ENCODE measurements around the gene TRPC6.
"Not testable (repeated sequence)": the region's sequence is repeated elsewhere in the genome, so short reads cannot be mapped to it uniquely, and the experiment has no call there.

Gene TRPC6

DNA sequence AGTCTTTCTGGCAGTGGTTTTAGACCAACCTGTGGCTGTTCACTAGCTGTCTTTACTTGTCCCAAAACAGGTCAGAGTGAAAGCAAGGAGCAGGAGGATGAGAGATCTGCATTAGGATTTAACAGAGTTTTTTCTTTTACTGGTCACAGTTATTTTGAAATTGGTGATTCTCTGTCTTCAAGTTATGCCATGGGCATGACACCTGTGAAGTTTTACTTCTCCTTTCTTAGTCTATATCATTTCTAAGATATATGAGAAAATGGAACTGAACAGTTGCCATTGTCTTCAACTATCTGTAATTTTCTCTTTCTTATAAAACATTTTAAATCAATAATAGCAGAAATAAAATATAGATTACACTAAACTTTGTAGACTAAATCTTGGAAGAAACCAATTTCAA, 60.6 kb downstream of the TRPC6 start:
- no peak for DNase-seq

DNA sequence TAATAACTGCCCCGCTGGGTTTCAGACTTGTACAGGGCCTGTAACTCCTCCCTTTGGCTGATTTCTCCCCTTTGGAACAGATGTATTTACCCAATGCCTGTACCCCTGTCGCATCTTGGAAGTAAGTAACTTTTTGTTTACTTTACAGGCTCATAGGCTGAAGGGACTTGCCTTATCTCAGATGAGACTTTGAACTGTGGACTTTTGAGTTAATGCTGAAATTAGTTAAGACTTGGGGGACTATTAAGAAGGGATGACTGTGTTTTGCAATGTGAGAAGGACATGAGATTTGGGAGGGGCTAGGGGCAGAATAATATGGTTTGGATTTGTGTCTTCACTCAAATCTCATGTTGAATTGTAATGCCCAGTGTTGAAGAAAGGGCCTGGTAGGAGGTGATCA, 62.0 kb downstream of the TRPC6 start:
- DNase-seq = no peak

DNA sequence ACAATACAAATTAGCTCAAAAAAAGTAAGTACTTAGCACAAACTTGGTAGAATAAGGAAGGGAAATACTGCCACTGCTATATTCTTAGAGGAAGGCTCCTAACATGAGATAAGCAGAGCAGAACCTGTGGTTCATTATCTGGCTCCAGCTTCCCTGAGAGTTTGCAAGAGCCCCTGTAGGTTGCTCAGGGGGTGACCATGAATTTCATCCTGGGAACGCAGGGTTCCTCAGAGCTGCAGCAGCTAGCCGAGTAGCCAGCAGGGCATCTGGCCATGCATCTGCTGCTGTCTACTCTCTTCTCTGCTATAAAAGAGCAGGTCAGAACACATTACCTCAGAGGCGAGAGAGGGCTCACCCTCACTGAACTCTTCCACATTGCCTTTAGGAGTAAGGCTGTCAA, 67.3 kb downstream of the TRPC6 start:
- DNase-seq = no peak

DNA sequence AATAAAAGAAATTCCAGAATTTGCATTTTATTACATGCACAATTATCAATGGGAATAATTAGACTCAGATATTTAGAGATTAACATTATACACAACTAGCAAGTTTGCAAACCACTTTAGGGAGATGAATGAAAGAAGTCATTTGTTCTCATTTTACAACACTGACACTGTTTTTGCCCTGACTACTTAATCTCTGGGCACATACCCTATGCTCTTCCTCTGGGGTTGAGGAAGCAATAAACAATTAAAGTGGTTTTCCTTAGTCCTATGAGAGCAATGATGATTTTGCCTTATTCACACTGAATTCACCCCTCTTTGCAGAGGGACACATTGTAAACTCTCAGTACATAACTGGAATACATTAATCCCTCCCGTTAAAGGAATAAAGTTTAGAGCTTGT, 72.7 kb downstream of the TRPC6 start:
- DNase-seq = no peak

DNA sequence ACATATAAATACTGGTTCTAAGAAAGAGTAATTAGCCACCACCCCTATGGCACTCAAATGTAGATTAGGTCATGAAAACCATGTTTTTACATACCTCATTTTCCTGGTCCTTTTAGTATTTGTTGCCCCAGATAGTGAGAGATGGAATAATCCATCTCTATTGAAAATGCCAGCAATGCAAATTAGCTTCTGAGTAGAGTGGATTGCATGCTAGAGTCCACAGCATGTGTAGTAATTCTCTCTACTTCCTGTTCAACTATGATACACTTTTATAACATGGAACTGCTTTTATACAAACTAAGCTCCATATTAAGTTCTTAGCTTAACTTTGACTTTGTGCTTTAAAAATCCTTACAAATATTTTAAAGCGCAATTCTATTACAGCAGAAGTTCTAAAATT, 73.2 kb downstream of the TRPC6 start:
- DNase-seq = no peak

DNA sequence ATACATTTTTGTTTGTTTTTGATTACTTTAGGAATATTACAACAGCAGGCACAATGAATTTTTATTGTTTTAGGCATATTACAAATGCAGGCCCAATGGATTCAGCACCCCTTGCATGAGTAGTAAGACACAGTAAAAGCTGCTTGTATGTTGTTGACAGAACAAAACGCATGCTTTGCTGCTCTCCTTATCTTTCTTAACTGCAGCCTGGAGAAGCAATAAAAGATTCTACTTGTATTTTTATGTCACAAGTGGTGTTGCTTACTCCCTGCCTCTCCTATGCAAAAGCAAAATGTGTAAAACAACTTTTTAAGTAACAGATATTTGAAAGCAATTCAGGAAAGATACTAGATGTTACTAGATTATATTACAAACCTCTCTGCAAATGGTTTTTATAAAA, 73.9 kb downstream of the TRPC6 start:
- no peak for DNase-seq

DNA sequence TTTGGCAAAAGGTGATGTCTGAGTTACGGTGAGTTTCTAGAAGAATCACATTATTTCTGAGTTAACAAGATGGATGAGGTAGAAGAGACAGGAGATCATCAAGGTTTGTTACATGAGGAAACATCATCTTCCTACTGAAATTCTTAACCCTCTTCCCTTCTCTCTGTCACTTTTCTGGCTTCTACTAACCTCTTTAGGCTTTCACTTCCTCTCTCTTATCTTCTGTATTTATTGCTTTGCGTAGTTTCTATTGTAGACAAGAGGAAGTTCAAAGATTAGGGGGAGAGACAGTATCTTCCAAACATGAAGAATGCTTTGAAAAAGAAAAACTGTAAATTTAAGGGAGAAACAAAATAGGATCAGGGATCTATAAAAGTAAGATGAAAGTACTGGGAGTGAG, 75.4 kb downstream of the TRPC6 start:
- no peak for DNase-seq

DNA sequence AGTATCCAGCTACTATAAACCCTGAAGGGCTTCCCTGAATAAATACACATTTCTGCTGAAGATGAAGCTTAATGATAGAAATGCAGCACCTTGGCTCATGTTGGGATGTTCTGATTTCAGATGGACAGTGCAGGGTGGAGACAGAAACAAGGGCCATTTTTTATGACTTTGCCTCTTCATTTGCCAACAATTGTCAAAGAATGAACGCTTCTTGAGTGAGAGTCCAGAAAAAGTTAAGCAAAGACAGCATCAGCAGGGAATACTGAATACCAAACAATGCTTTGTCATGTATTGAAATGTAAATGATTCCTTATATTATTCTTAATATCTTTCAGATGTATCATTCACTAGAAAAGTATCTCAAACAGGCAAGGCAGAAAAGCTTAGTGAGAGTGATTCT, 84.9 kb downstream of the TRPC6 start:
- DNase-seq = no peak

DNA sequence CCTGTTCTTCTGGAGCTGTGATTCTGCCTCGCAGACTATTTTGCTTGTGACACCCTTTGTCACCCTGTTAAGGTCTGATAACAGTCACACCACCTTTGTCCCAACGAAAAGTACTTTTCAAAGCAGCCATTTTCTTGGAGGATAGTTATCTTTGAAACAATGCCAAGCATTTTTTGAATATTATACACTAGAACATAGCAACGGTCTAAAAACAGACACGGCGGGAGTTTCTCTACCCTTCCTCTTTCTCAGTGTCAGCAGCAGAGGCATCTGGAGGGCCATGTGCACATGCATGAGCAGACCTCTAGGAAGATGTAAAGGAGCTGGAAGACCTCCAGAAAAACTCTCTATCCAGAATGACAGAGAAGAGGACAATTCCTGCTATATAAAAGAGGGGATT, 86.5 kb downstream of the TRPC6 start:
- no peak for DNase-seq

DNA sequence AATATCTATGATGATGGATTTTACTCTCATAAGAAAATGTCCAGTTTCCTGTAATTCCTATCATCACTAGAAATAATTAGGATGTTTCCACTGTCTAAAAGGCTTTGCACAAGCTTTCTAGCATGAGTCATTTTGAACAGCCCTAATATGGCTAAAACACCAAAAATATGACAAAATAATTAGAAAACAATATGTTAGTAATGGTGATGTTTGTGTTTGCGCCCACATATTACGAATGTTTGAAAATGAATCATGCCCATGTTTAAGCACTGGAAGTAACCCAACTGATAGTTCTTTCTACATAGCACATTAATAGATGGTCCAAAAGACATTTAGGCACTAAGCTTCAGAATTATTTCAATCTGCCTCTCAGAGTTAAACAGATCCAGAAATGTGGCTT, 96.0 kb downstream of the TRPC6 start:
- no peak for DNase-seq

DNA sequence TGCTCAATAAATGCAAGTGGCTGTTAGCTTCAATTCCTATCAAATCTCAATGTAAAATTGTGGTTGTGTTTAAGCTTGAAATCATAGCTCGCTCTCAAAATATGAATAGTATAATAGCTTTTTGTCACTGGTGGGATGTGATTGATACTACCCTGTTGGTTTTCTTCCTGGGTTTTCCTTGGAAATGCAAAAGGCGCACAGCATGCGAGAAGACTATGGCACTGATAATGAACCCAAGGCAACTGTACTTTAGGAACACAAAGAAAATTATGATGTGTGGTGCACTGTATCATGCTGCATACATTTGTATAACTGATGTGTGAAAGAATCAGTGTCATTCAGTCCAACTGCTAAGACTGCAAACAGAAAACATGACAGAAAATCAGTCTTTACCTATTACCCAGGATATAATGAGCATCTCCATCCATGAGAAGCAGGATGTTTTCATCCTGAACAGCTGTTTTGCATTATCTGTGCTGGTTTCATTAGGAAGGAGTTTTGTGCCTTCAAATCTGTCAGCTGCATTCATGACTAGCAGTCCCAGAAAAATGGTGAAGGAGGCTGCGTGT, 101.2 kb downstream of the TRPC6 start:
- no peak for DNase-seq

DNA sequence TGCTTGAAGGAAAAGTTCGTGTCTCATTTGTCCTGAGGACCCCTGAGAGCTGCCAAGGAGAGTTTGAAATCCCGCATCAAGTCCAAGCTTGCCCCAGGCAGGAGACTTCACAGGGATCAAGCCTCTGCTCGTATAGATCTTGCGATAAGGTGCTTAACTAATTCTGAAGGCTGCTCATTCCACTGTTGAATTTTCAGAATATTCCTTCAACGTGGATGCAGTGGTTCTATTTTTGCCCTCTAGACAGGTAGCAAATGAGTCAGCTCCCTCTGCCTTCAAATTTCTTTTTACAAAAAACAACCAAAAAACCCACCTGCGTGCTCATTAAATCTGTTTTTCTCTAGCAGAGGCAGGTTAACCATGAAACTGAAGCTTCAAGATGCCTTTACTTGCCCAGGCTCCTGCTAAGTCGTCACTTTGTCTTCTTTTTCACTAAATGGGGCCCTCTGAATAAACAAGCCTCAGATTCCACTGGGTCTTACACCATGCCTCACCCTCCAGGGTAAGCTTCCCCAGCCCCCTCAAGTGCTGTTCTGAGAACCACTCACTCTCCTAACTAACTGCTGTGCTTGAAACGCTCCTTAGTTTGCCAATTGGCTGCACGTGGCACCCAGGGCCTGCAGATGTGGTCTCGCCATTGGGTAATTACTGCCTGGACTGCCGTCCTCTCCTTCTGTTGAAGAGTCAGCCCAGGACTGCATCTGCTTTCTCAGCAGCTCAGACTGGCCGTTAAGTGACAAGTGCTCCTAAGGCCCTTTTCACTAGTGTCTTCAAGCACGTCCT, 105.0 kb downstream of the TRPC6 start:
- no peak for DNase-seq

DNA sequence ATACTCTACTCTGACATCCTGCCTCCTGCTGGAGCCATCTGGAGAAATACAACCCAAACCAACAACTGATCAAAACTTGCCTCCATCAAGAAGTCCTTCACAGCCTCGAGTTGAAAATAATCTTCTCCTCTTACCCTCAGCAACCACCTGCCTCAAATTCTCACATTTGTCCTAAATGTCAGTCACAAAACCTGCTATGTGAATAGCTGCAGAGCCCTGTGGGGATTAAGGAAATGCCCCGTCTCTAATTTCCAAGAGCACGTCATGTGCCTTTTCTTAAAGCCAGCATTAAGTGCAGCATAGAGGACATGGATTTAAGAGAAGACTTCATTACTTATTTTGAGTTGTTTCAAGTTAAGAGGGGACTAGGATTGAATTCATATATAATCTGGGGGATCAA, 105.9 kb downstream of the TRPC6 start:
- DNase-seq = no peak

DNA sequence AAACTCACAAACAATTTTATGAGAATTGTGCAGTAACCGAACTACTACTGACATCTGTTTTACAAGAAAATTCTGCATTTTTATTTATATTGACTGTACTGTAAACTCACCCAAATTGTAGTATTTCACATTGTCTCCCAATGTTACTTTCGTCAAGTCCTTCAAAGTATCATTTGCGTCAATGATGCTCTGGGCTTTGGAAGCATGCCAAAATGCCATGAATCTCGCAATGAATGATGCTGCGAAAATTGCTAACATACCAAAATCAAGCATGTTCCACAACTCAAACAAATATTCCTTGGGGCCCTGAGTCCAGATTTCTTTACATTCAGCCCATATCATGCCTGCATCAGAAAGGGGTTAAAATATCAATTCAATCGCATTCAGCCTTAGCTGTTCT, 107.6 kb downstream of the TRPC6 start:
- DNase-seq = no peak

DNA sequence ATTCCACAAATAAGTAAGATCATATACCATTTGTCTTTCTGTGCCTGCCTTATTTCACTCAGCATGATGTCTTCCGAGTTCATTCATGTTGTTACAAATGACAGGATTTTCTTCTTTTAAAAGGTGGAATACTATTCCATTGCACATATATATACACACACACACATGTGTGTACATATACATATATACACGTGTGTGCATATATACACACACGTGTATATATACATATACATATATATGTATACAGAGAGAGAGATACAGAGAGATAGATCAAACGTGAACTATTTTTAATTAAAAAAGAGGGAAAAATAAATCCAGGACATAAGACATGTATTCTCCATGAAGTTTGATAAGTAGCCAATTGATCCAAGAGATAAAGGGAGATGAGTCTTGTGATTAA, 108.1 kb downstream of the TRPC6 start:
- no peak for DNase-seq

DNA sequence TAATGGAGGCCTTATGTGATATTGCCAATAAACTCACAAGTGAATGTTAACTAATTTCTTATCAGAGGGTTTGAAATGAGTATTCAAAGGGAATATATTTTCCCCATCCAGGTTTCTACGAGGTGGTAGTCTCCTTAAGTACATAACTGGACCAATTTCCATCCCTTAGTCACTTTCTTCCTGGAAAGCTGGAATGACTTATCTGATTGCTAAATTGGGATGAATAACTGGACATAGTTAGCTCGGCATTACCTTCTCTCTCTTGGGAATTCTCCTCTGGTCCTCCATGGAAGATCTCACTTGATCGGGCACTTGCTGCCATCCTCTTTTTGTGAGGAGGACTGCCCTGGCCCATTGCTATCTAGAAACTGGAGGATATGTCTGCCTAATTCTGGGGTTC, 109.1 kb downstream of the TRPC6 start:
- DNase-seq = no peak

DNA sequence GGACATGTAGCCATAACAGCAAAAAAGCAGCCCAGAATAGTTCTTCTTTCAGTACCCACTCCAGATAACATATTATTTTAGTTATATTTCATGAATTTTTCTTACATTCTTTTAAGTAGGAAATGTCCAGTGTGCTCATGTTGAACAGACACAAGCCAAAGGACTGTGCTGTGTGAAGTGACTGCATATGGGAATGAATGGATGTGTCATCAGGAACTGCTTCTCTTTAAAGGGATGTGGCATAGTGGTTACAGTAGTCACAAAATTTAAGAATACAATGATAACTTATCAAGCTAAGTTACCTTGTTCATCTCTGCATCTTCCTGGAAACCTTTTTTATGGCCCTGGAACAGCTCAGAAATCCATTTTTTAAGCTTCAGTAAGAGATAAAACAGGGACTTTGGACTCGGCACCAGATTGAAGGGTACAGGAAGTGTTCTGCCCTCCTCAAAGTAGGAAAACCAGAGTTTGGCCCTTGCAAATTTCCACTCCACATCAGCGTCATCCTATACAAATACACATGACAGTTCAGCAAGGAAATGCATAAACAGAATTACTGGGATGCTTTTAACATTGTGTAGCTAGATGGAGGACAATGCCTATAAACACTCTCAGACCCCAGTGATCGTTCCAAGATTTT, 112.8 kb downstream of the TRPC6 start:
- no peak for DNase-seq

DNA sequence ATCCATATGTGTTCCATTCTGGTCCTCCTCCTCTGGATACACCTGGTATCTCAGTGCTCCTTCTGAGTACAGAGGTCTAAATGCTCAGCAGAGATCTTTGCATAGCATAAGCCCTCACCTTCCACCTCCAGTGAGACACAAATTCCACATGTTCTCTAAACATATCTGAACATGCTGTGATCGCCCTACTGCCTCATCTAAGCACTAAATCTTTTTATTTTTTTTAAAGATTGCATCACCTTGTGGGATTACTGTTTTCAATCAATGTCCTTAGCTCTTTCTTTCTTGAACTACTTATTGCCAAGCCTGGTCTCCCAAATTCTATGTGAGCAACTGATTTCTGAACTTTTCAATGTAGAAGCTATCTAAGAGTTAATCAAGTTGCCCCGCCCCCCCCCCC, 113.4 kb downstream of the TRPC6 start:
- DNase-seq = no peak

DNA sequence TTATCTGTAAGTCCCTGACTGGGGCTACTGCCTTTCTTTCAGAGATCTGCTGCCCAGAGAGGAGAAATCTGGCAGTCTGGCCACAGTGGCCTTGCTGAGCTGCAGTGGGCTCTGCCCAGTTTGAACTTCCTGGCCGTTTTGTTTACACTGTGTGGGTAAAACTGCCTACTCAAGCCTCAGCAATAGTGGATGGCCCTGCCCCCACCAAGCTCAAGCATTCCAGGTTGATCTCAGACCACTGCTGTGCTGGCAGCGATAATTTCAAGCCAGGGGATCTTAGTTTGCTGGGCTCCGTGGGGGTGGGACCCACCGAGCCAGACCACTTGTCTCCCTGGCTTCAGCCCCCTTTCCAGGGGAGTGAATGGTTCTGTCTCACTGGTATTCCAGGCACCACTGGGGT, 117.5 kb downstream of the TRPC6 start:
- DNase-seq = peak in 1 of 58 donors; percentile 5

DNA sequence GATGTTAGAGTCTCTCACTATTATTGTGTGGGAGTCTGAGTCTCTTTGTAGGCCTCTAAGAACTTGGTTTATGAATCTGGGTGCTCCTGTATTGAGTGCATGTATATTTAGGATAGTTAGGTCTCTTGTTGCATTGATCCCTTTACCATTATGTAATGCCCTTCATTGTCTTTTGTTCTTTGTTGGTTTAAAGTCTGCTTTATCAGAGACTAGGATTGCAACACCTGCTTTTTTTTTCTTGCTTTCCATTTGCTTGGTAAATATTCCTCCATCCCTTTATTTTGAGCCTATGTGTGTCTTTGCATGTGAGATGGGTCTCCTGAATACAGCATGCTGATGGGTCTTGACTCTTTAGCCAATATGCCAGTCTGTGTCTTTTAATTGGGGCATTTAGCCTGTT, 119.4 kb downstream of the TRPC6 start:
- not testable (repeated sequence) for DNase-seq

DNA sequence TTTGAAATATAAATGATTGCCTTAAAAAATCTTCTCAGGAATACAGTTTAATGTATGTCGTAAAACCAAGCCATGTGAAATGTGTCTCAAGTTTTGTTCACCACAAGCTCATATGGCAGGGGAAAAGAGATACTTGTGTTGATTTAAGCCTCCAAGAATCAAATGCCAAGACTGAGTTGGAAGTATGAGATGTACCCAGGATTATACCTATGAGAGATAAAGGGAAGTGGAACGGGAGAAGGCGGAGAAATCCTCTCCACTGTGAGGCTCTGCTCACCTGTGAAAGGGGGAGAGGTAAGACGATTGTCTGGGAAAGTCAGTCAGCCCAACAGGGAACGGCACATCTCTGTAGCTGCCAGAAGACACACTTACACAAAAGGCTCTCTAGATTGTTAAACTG, 124.8 kb downstream of the TRPC6 start:
- no peak for DNase-seq

DNA sequence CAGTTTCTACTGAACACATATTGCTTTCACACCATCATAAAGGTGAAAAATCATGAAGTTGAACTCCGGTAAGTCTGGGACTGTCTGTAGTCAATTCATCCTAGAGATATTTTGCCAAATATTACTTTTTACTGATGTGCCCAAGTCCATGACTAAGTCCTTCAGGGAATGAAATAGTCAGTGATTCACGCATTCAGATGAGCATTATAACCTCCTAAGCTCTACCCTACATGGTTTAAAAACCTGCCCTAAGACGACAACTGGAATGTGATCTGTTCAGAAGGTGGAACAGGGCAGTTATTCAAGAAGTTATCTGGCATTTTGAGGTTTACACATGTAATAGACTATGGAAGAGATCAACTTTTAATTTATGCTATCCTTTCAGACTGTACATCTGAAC, 125.6 kb downstream of the TRPC6 start:
- DNase-seq = no peak

DNA sequence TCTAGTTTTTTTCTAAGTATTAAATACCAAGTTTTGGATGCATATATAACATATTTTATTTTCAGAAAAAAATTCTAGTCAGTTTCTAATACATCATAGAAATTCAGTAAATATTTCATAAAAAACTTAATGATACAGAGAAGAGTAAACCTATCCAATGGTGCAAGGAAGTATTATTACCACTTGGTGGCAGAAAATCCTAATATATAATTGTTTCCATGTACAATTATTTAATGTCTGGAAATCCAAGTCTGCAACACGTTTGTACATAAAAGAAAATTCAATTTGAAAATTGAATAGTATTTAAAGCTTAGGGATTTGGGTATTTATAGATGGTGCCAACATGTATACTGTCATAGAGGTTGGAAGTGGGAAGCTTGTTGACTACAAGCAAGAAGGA, 127.0 kb downstream of the TRPC6 start:
- DNase-seq = no peak

Measured in anterior cingulate cortex (tissue), 58 donors.